ENCODE measurements around the gene UGT3A2.
A peak's percentile ranks its signal among the peaks of the same experiment; 100 is the strongest.

UGT3A2 gene

GRCh38 chr5:36073595-36074216 is 7.0 kb upstream of the UGT3A2 start:
- CTCF ChIA-PET: interaction anchor here (1.0 to 2.0 kb wide), 3 partner anchors 9 to 622 kb away, joined by 3 to 6 read pairs (median 6); no protein-coding TSS in a partner anchor

GRCh38 chr5:36070687-36071571 is 4.2 kb upstream of the UGT3A2 start:
- Histone ChIP-seq H3K27ac (ENCODE audit: extremely low read depth, low read depth, low read length) (no peak overlapping the region), H3K4me1 (ENCODE audit: control insufficient read depth, insufficient read depth, low read length) (no peaks in the 10 kb centered on the region; the same call in 1 of the 2 replicates), H3K9me3 (ENCODE audit: control insufficient read depth, insufficient read depth, low read depth, low read length) (no peaks in the 10 kb centered on the region), H3K36me3 (ENCODE audit: control insufficient read depth in 2 of 2, insufficient read depth in 1 of 2, low read length in 2 of 2) (no peaks in the 10 kb centered on the region), H3K4me3 (ENCODE audit: low read depth, low read length) (no peak overlapping the region)
- no peak for TF ChIP-seq ZBTB21 (tag by site-specific recombination; IDR thresholded peaks at IDR 0.05)
- TF ChIP-seq ZNF114 (tag by site-specific recombination; IDR thresholded peaks at IDR 0.05): no peak
- no peak for TF ChIP-seq ZNF16 (tag by site-specific recombination; IDR thresholded peaks at IDR 0.05; ENCODE audit: low read depth)
- TF ChIP-seq ZNF544 (tag by site-specific recombination; IDR thresholded peaks at IDR 0.05): no peak
- no peak for TF ChIP-seq ZNF596 (tag by site-specific recombination; IDR thresholded peaks at IDR 0.05)
- no peak for TF ChIP-seq ZBTB8A (tag by site-specific recombination; IDR thresholded peaks at IDR 0.05)
- no peak for TF ChIP-seq ZBTB17 (tag by site-specific recombination; IDR thresholded peaks at IDR 0.05)
- TF ChIP-seq, protein P1, sequence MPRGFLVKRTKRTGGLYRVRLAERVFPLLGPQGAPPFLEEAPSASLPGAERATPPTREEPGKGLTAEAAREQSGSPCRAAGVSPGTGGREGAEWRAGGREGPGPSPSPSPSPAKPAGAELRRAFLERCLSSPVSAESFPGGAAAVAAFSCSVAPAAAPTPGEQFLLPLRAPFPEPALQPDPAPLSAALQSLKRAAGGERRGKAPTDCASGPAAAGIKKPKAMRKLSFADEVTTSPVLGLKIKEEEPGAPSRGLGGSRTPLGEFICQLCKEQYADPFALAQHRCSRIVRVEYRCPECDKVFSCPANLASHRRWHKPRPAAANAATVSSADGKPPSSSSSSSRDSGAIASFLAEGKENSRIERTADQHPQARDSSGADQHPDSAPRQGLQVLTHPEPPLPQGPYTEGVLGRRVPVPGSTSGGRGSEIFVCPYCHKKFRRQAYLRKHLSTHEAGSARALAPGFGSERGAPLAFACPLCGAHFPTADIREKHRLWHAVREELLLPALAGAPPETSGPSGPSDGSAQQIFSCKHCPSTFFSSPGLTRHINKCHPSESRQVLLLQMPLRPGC (tag by site-specific recombination; IDR thresholded peaks at IDR 0.05): no peak
- POLR2A ChIA-PET: no interaction called here
- CTCF ChIA-PET: interaction anchor here (0.6 to 1.2 kb wide), 5 partner anchors 8 to 590 kb away, joined by 3 to 5 read pairs (median 4); no protein-coding TSS in a partner anchor

More at GRCh38 chr5:36073595-36074216, 7.0 kb upstream of the UGT3A2 start:
- no peaks in the 10 kb centered on the region for H3K36me3 ChIP-seq (ENCODE audit: control insufficient read depth in 2 of 2, insufficient read depth in 1 of 2, low read length in 2 of 2)
- H3K4me3 ChIP-seq (ENCODE audit: low read depth, low read length): no peak overlapping the region
- no peak overlapping the region for H3K27ac ChIP-seq (ENCODE audit: extremely low read depth, low read depth, low read length)
- TF ChIP-seq CTCF (tag by site-specific recombination; IDR thresholded peaks at IDR 0.05) (0 out of 2 replicates have a peak, but pooled peaks have one; percentile 59), PRDM1 (tag by site-specific recombination; IDR thresholded peaks at IDR 0.05) (no peak), ZNF548 (tag by site-specific recombination; IDR thresholded peaks at IDR 0.05) (no peak), MZF1 (tag by site-specific recombination; IDR thresholded peaks at IDR 0.05; ENCODE audit: borderline replicate concordance) (no peak), KLF16 (tag by site-specific recombination; IDR thresholded peaks at IDR 0.05) (no peak), SCRT2 (tag by site-specific recombination; IDR thresholded peaks at IDR 0.05) (peak; percentile 58), ZNF654 (tag by site-specific recombination; IDR thresholded peaks at IDR 0.05; ENCODE audit: low read depth) (peak; percentile 61), ZNF266 (tag by site-specific recombination; IDR thresholded peaks at IDR 0.05; ENCODE audit: low read depth) (no peak), SCRT1 (tag by site-specific recombination; IDR thresholded peaks at IDR 0.05; ENCODE audit: borderline replicate concordance) (0 out of 2 replicates have a peak, but pooled peaks have one; percentile 11)
- TF ChIP-seq, protein P2, sequence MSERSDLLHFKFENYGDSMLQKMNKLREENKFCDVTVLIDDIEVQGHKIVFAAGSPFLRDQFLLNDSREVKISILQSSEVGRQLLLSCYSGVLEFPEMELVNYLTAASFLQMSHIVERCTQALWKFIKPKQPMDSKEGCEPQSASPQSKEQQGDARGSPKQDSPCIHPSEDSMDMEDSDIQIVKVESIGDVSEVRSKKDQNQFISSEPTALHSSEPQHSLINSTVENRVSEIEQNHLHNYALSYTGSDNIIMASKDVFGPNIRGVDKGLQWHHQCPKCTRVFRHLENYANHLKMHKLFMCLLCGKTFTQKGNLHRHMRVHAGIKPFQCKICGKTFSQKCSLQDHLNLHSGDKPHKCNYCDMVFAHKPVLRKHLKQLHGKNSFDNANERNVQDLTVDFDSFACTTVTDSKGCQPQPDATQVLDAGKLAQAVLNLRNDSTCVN (tag by site-specific recombination; optimal IDR thresholded peaks at IDR 0.05): no peak
- H3K9me3 ChIP-seq (ENCODE audit: control insufficient read depth, insufficient read depth, low read depth, low read length): no peaks in the 10 kb centered on the region
- no peaks in the 10 kb centered on the region; the same call in 1 of the 2 replicates for H3K4me1 ChIP-seq (ENCODE audit: control insufficient read depth, insufficient read depth, low read length)
- POLR2A ChIA-PET: no interaction called here

Measured in HEK293 (cell line).